Stimulated activated memory B cell treated with anti-CD40 and anti-IgM and Interleukin-4, amounts not matched to agents 10 μg/mL and 1 μg/mL and 100 μg/mL, for 72 hours (primary cell): Measurements from ENCODE around the gene UBE3C.

Source experiments
- ATAC-seq: fragments of 150-1000 bp; cut with Tn5 transposase; 2 replicates; pipeline ENCODE4 v1.10.0; 2021
- H3K27ac Mint-ChIP-seq: one replicate; pipeline ENCODE4 v1.8.0; 2022; ENCODE audit warnings: mild to moderate bottlenecking, mixed read lengths
- H3K27me3 Mint-ChIP-seq: one replicate; pipeline ENCODE4 v1.8.0; 2022; ENCODE audit warnings: mixed read lengths
- H3K36me3 Mint-ChIP-seq: one replicate; pipeline ENCODE4 v1.8.0; 2022; ENCODE audit warnings: mixed read lengths
- H3K4me1 Mint-ChIP-seq: one replicate; pipeline ENCODE4 v1.8.0; 2022; ENCODE audit warnings: mixed read lengths
- H3K4me3 Mint-ChIP-seq: one replicate; pipeline ENCODE4 v1.8.0; 2022; ENCODE audit warnings: mild to moderate bottlenecking, moderate library complexity, mixed read lengths
- H3K9me3 Mint-ChIP-seq: one replicate; pipeline ENCODE4 v1.8.0; 2022; ENCODE audit warnings: mixed read lengths

UBE3C gene

DNA sequence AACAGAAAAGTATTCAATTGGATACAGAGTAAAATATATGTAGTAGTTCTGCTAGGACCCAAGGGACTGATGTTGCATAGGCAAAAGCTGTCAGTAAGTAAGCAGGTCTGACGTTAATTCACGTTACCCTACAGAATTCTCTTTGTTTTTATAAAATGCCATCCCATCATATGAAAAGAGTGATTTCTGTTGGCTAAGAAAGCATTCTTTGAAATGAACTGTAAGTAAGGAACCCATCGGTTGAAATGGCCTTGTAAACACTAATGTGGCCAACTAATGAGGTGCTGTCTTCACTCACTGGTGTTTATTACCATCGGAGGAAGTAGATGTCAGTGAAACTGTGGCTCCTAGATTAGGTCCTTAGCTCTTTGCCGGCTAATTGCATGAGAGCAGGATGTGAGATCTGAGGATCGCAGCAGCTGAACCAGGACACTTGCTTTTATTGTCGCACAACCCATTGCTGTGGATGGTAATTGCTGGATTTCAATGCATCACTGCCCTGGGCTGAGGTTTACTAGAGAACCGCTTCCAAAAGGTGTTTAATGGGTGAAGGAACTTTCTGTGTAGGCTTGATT lies 49.5 kb downstream of the UBE3C start:
- H3K27ac Mint-ChIP-seq: no peak overlapping the region
- no peak overlapping the region for H3K4me3 Mint-ChIP-seq
- H3K9me3 Mint-ChIP-seq: no peaks in the 10 kb centered on the region
- H3K4me1 Mint-ChIP-seq: no peaks in the 10 kb centered on the region
- ATAC-seq: no peak
- H3K27me3 Mint-ChIP-seq: no peaks in the 10 kb centered on the region
- peaks cover 57% of the 10 kb centered on the region for H3K36me3 Mint-ChIP-seq

DNA sequence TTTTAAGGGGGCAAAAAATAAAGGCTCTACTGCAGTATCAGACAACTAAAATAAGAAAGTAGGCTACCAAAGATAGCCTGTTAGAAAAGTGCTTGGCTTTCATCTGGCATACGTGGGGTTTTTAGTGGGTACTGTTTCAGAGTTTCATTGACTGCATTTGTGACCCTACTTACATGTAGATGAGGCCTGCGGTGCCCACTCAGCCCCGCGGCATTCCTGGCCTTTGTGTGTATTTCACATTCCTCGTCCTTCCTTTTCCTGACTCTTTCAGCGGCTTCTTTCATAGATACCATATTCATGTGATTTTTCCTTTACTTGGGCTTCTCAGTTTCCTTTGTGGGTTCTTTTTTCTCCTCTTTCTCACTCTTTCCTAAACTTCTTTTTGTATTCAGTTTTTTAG lies 50.7 kb downstream of the UBE3C start:
- no peak for ATAC-seq
- H3K27ac Mint-ChIP-seq: no peak overlapping the region
- H3K36me3 Mint-ChIP-seq: peaks cover 56% of the 10 kb centered on the region
- H3K27me3 Mint-ChIP-seq: no peaks in the 10 kb centered on the region
- H3K4me3 Mint-ChIP-seq: no peak overlapping the region
- no peaks in the 10 kb centered on the region for H3K4me1 Mint-ChIP-seq
- H3K9me3 Mint-ChIP-seq: no peaks in the 10 kb centered on the region

DNA sequence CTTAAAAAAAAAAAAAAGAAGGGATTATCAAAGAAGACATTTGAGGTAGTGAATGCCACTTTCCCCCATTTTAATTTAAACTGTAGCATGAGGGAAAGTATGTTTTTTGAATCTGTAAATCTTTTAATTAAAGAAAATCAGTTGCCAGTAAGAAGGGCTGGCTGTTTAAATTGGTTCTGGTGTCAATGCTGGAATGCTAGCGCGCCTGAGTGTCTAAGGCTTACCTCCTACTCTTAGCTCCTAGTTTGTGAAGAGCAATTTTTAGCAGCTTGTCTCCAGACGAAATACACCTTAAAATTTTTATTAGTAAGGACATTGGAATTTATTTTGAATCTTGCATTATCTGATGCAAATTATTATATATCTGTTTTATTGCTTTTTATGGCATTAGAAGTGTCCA lies 54.1 kb downstream of the UBE3C start:
- H3K36me3 Mint-ChIP-seq: peaks cover 63% of the 10 kb centered on the region
- no peak overlapping the region for H3K27ac Mint-ChIP-seq
- H3K9me3 Mint-ChIP-seq: no peaks in the 10 kb centered on the region
- no peak overlapping the region for H3K4me3 Mint-ChIP-seq
- no peak for ATAC-seq
- no peaks in the 10 kb centered on the region for H3K4me1 Mint-ChIP-seq
- no peaks in the 10 kb centered on the region for H3K27me3 Mint-ChIP-seq

DNA sequence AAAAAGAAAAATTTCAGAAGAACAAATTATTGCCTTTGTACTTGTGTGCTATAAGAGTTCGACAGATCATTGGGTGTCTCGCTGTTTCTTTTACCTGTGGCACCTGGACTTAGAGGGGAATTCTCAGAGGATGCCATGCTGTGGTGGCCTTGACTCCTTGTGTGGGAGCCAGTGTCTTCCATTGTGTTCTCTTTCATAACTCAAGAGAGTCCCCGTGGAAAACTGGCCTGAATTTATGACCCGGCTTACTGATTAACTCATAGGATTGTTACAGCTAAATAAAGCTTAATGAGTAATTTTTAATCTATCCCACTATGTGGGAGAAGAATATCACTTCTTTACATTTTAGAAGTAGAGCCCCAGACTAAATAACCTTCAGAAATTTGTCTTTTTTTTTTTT lies 54.5 kb downstream of the UBE3C start:
- peaks cover 67% of the 10 kb centered on the region for H3K36me3 Mint-ChIP-seq
- no peak overlapping the region for H3K4me3 Mint-ChIP-seq
- no peaks in the 10 kb centered on the region for H3K4me1 Mint-ChIP-seq

DNA sequence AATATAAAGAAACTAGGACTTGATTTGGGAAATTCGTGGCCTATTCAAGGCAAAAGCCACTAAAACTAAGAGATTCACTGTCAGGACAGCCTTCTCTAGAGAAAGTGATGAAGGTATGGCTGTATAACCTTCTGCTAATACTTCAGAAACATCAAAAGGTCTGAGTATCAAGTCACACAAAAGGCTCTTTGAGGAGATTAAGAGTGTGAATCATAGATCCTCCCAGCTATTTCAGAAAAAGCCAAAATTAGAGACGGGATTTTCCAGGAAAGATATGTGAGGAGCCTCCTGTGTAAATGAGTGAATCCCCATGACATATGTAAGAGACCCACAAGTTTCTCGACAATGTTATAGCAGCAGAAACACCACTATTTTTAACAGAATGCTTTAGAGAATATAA lies 56.2 kb downstream of the UBE3C start:
- no peaks in the 10 kb centered on the region for H3K4me1 Mint-ChIP-seq
- H3K9me3 Mint-ChIP-seq: no peaks in the 10 kb centered on the region
- peaks cover 63% of the 10 kb centered on the region for H3K36me3 Mint-ChIP-seq
- H3K27ac Mint-ChIP-seq: peak overlapping the region; percentile 21
- no peaks in the 10 kb centered on the region for H3K27me3 Mint-ChIP-seq
- no peak for ATAC-seq
- H3K4me3 Mint-ChIP-seq: no peak overlapping the region

More for the DNA sequence above, 54.5 kb downstream of the UBE3C start:
- Mint-ChIP-seq H3K9me3 (no peaks in the 10 kb centered on the region), H3K27ac (no peak overlapping the region), H3K27me3 (no peaks in the 10 kb centered on the region)
- no peak for ATAC-seq

DNA sequence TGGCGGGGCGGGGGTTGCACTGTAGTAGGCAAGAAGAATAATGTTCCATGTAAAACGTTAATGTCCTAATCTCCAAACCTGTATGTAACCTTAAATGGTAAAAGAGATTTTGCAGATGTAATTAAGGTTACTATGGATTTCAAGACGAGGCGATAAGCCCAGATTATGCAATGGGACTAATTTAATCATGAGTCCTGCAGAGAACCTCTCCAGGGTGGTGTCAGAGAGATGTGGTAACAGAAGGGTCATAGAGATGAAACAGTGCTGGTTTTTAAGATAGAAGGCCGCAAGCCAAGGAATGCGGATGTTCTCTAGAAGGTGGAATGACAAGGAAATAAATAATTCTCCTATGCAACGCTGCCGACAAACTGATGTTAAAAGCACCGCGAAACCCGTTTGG lies 57.1 kb downstream of the UBE3C start:
- no peak for ATAC-seq
- Mint-ChIP-seq H3K9me3 (no peaks in the 10 kb centered on the region), H3K27ac (no peak overlapping the region)

DNA sequence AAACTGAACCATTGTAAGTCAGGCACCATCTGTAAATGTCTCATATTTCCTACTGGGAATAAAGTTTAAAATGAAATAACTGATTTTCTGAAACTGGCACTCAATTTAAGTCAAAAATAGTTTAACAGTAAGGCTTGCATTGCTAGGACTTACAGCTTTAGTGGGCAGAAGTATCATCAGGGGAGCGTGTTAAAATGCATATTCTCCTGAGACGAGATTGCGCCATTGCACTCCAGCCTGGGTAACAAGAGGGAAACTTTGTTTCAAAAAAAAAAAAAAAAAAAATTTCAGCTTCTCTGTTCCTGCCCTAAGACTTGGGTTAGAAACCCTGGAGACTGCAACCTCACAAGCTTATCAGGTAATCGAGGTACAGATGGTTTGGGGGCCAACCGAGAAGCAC lies 65.4 kb downstream of the UBE3C start:
- Mint-ChIP-seq H3K27me3 (no peaks in the 10 kb centered on the region), H3K9me3 (no peaks in the 10 kb centered on the region), H3K4me3 (no peak overlapping the region), H3K27ac (no peak overlapping the region), H3K4me1 (no peaks in the 10 kb centered on the region), H3K36me3 (peaks cover 29% of the 10 kb centered on the region)
- no peak for ATAC-seq

More for the DNA sequence above, 57.1 kb downstream of the UBE3C start:
- Mint-ChIP-seq H3K4me3 (no peak overlapping the region), H3K4me1 (no peaks in the 10 kb centered on the region), H3K36me3 (peaks cover 54% of the 10 kb centered on the region), H3K27me3 (no peaks in the 10 kb centered on the region)

DNA sequence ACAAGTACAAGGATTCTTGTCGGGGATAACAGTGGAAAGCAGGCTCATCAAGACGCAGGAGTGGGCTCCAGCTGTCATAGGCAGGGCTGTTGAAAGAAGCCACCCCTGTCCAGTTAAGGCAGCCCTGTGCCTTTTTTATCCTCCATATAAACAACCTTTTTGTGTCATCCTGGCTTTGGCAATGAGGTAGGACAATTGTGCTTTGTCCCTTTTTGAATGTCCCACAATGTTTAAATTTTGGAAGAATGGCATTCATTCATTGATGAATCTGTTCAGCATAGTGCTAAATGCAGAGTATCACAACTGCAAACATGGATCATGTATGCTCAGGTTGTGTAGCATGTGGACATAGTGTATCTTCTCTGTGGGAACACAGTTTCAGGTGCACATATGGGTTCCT lies 66.7 kb downstream of the UBE3C start:
- Mint-ChIP-seq H3K27ac (no peak overlapping the region), H3K9me3 (no peaks in the 10 kb centered on the region), H3K27me3 (no peaks in the 10 kb centered on the region), H3K4me3 (no peak overlapping the region), H3K4me1 (no peaks in the 10 kb centered on the region), H3K36me3 (peaks cover 29% of the 10 kb centered on the region)
- no peak for ATAC-seq

DNA sequence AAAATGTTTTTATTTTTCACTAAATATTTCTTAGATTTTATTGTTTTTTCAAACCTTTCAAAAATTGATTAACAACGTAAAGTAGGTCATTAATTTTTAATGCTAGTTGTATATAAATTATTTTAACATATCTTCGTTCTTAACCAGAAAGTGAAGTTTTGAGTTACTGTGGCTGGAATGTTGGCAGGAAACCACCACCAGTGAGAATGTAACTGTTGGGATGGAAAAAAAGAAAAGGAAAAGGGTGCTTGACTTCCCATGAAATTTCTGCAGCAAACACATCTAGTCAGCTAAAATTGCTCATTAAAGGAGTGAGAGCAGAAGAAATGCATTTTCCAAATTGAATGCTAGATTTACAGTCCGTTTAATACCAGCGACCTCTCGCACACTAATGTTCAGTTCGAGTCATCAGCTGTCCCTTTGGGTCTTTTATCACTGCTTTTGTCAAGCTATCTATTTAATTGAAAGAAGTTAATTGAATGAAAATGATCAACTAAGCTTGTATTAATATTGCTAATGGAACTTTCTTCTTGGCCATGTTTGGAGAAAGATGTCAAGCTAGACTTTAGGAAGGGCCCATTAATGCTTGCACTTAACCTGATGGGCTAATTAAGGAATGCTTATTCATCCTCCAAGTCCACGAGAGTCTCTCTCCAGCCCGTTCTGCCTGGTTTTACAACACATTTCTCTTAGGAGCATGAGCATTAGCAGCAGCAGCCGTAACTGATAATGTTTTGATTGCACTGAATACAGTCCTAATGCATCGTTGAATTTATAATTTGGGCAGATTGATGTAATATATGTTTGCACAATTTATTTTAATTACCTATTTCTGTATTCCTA lies 70.1 kb downstream of the UBE3C start:
- Mint-ChIP-seq H3K4me1 (no peaks in the 10 kb centered on the region), H3K27ac (no peak overlapping the region), H3K27me3 (no peaks in the 10 kb centered on the region), H3K36me3 (peaks cover 31% of the 10 kb centered on the region), H3K4me3 (no peak overlapping the region), H3K9me3 (no peaks in the 10 kb centered on the region)
- ATAC-seq: no peak

DNA sequence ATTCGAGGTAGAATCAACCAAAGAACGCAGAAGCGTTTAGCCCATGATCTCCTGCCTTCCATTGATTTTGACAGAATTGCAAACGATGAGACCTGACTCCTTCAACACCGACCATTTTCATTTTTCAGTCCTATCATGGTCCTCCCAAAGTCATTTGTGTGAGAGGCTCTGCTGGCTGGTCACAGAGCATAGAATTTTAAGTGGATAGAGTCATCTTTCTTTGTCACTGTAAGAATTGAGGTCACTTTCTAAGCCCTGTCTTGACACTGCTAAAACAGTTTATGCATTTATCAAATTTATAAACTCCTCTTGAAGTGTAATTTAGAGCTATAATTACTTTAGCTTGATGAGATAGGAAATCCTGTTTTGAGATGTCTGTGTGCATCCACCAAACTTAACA lies 72.0 kb downstream of the UBE3C start:
- Mint-ChIP-seq H3K36me3 (peaks cover 29% of the 10 kb centered on the region), H3K4me3 (no peak overlapping the region), H3K9me3 (no peaks in the 10 kb centered on the region), H3K4me1 (no peaks in the 10 kb centered on the region), H3K27me3 (no peaks in the 10 kb centered on the region), H3K27ac (no peak overlapping the region)
- no peak for ATAC-seq

DNA sequence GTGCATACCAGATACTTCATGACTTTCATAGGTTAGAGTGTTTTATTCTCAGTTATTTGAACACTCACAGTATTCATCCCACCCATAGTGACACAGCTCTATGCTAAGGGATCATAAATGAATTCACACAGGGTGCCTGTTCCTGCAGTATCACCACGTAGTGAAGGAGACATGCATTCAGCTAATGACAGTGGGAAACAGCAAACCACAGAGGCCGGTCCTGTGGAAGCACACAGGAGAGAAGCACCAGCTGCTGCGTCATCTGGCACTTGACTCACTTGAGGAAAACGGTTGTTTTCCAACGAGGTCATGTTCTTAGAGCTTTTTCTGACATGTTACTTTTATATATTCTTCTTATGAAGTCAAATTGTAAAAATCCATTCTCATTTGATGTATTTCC lies 73.0 kb downstream of the UBE3C start:
- Mint-ChIP-seq H3K4me1 (no peaks in the 10 kb centered on the region), H3K9me3 (no peaks in the 10 kb centered on the region), H3K27me3 (no peaks in the 10 kb centered on the region), H3K4me3 (no peak overlapping the region), H3K27ac (no peak overlapping the region), H3K36me3 (peaks cover 26% of the 10 kb centered on the region)
- no peak for ATAC-seq

DNA sequence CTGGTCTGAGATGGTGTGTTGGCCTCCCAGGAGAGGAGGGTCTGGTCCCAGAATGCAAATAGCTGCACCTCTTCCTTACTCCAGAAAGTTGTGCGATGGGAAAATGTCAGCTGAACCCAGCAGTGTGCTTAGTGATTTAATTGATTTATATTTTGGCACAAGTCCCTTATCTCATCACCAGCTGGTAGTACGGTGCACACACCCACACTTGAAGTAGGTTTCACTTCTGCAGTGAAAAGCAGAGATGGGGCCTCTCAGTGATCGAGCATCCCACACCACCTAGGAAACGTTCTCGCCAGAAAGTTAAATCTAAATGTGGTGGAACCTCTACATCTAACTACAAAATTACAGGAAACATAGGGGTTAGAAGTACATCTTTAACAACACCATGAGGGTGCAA lies 80.4 kb downstream of the UBE3C start:
- H3K36me3 Mint-ChIP-seq: peaks cover 50% of the 10 kb centered on the region

DNA sequence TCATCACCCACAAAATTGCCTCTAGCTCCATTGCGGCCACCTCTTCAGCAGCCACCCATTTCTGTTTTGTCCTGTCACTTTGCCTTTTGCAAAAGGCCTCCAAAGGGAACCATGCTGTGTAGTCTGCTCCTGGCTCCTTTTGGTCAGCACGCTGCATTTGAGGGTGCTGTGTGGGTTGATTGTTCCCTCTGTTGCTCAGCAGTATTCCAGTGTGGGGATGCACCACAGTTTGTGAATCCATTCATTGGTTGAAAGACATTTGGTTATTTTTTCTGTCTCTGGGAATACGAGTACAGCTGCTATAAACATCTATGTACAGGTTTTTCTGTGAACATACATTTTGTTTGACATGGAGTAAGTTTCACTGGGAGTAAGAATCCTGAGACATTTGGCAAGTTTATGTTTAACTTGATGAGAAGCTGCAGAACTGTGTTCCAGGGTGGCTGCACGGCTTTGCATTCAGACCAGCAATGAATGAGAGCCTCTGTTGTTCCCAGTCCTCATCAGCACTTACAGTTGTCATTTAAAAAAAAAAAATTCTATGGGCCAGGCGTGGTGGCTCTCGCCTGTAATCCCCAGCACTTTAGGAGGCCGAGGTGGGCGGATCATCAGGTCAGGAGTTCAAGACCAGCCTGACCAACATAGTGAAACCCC lies 82.3 kb downstream of the UBE3C start:
- Mint-ChIP-seq H3K27me3 (no peaks in the 10 kb centered on the region), H3K4me1 (peaks cover 21% of the 10 kb centered on the region), H3K36me3 (peaks cover 56% of the 10 kb centered on the region), H3K9me3 (no peaks in the 10 kb centered on the region), H3K4me3 (no peak overlapping the region), H3K27ac (no peak overlapping the region)
- ATAC-seq: no peak

More for the DNA sequence above, 80.4 kb downstream of the UBE3C start:
- Mint-ChIP-seq H3K4me1 (peaks cover 21% of the 10 kb centered on the region), H3K27ac (no peak overlapping the region), H3K9me3 (no peaks in the 10 kb centered on the region), H3K4me3 (no peak overlapping the region), H3K27me3 (no peaks in the 10 kb centered on the region)
- ATAC-seq: peak; percentile 80

DNA sequence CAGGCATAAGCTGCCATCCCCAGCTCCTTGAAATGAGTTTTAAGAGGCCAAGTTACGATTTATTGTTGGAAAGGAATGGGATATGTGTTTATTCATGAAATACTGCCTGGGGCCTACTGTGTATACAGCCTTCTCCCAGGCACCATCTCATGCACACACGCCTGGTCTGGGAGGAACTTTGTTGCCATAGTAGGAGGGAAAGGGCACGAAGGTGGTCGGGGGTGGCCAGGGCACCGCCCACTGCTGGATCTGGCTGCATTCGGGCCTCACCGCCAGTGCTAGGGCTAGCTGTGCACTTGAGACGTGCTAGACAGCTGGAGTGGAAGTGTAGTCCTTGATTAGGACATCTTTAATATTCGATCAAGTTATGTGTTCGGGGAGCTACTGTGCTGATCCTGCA lies 84.0 kb downstream of the UBE3C start:
- Mint-ChIP-seq H3K36me3 (peaks cover 48% of the 10 kb centered on the region), H3K9me3 (no peaks in the 10 kb centered on the region), H3K27ac (no peak overlapping the region), H3K4me3 (no peak overlapping the region), H3K27me3 (no peaks in the 10 kb centered on the region), H3K4me1 (peaks cover 18% of the 10 kb centered on the region)
- no peak for ATAC-seq

DNA sequence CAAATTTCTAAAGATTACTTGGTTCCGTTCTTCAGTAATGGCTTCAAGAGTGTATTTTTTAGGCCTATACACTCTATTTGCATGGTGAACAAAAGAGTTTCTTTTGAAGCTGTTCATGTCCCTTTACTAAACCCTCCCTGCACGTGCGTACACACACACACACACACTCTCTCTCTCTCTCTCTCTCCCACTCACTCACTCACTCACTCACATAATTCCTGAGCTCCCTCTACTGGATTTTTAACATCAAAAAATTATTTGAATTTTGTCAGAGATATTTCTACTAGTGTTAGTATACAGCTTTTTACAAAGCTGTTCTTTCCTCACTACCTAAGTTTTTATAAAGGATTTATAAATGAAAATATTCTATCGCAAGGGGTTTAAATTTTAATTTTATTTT lies 85.9 kb downstream of the UBE3C start:
- Mint-ChIP-seq H3K27ac (no peak overlapping the region), H3K27me3 (no peaks in the 10 kb centered on the region), H3K36me3 (peaks cover 38% of the 10 kb centered on the region), H3K4me3 (no peak overlapping the region), H3K9me3 (no peaks in the 10 kb centered on the region), H3K4me1 (no peaks in the 10 kb centered on the region)
- ATAC-seq: no peak
